AG08395 (cell line): ENCODE data around the gene RALGAPA2.
"Not testable (repeated sequence)": the region's sequence is repeated elsewhere in the genome, so short reads cannot be mapped to it uniquely, and the experiment has no call there.

Experiments used
- DNase-seq: peaks from one replicate; pipeline ENCODE4 v3.0.0; 2012; ENCODE audit warnings: mixed read lengths, low spot score

RALGAPA2 gene

DNA sequence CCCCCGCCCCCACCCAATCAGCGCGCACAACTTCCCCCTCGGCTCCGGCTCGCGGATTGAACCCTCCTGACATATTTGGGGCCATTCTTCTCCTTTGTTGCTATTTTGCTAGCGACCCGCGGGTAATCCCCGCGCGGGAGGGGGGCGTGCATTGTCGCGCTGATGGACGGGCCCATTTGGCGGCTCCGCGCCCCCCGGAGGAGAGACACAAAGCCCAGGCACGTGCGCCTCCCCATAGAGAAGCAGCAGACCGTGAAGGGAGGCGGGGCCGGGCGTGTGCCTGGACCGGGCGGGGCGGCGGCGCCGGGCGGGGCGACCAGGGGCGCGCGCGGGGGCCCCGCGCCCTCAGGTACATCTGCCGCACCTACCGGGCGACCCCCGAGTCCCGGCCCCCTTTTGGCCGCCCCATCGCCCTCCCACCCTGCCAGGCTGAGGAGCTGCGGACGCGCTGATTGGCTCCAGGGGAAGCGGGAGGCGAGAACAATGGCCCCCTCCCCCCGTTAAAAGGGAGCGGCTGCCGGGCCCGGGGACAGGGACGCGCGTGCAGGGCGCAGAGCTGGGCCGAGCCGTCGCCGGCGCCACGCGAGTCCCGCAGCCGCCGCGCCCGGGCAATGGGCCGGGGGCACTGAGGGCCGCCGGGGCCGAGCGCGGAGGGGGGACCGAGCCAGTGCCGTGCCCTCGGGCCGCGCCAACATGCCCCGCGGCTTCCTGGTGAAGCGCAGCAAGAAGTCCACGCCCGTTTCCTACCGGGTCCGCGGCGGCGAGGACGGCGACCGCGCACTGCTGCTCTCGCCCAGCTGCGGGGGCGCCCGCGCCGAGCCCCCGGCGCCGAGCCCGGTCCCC is 344.6 kb downstream of the RALGAPA2 start, which contains the start of gene INSM1:
Gene INSM1 (plus strand): TSS at position 530 of the 843 bp plus-strand sequence. CDS start 164 bp downstream, at position 694.
- DNase-seq: no peak

DNA sequence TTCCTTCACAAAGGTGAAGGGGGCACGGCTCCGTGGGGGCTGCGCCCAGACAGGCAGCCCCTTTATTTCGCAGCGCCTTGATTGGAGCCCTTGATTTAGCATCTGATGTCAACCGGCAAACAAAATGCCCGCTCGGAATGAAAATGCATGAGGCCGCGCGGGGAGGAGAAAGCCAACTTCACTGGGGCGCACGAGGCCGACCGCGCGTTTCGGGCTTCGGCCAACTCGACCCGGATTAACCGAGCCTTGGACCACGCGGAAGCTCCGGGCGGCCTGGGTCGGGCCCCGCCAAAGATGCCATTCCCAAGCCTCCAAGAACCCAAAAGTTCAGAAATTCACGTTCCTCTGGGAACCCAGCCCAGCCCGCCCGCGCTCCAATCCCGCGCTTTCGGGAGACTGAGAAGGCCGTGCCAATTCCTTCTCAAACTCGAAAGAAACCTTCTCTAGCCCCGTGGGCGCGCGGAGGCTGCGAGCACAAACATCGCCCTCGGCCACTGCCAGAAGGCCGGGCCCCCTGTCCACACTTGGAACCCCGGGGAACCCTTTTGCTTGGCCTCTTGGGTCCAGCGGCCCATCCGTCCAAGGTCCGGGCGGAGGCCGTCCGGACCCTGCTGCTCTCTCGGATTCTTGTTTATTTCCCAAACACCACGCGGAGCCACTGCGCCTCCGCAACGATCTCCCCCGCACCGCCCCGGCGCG is 345.4 kb downstream of the RALGAPA2 start:
- no peak for DNase-seq

DNA sequence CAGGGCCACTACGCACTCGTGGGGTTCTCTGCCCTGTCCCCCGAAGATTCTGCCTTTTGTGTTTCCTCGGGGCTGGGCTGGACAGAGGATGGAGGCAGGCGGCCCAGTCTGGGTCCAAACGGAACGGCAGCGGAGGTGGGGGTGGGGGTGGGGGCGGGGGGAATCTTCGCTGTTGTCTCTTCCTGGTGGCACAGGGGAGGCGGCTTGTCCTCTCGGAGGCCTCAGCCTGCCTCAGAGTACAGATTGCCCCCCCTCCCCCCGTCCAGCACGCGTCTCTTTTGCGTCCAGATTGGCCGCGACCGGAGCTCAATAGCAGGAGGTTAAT is 345.9 kb downstream of the RALGAPA2 start:
- no peak for DNase-seq

DNA sequence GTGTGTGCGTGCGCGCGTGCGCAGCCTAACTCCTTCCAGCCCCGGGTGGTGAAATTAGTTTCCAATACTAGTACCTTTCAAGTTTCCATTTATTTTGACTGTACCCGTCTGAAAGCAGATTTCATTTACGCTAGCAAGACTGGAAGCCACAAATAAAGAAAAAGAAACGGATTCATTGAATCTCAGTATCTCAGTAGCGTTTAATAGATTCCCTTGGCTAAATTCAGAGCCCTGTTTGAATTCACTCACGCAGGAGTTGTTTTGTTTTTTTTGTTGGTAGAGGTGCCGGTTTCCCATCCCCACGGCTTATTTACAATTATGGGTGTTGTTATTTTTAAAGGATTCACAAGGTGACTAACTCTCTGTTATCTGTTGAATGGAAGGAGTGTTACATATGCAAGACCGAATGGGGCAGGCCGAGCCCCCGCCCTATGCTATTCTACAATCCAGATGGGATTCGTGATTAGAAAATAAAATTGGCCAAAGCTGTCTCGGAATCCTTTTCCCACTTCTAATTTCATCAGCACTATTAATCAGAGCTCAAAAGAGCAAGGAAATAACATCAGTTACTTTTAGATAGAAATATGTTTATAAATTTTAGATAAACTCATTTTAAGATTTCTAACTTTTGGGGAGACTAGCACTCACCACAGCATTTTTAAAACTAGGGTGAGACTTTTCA is 346.8 kb downstream of the RALGAPA2 start:
- no peak for DNase-seq

DNA sequence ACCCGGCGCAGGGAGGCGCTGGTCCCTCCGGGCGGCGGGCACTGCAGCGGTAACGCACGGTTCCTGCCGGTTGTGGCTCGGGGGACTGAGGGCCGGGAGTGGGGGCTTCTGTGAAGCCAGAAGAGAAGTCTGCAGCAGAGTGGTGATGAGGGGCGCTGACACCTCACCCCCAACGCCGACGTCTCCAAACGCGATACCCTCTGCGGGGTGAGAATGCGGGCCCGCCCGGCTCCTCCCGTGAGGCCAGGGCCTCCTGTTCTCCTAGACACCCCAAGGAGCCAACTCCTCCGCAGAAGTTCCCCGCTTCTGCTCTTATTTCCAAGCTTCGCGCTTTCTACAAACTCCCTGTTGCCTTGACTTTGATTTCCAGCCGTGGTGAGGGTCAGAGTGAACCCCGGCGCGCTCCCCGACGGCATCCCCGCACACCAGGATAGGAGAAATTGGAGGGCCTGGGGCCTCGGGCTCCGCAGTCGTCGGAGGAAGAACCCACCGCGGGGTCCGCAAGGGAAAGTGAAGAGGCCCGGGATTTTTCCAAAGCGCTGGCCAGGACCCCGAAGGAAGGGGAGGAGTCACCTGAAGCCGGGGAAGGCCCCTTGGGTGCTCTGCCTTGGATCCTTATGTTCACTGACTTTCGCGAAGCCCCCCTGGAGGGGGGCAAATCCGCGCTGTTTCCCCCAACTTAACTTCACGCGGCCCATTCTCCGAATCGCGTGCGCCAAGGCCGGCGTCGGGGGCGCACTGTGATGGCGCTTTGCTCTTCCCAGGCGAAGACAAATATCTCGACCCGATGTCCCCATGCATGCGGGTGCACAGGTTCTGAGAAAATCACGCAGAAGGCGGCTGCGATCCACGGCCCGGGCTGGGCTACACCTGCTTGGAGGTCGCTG is 347.6 kb downstream of the RALGAPA2 start:
- DNase-seq: no peak

DNA sequence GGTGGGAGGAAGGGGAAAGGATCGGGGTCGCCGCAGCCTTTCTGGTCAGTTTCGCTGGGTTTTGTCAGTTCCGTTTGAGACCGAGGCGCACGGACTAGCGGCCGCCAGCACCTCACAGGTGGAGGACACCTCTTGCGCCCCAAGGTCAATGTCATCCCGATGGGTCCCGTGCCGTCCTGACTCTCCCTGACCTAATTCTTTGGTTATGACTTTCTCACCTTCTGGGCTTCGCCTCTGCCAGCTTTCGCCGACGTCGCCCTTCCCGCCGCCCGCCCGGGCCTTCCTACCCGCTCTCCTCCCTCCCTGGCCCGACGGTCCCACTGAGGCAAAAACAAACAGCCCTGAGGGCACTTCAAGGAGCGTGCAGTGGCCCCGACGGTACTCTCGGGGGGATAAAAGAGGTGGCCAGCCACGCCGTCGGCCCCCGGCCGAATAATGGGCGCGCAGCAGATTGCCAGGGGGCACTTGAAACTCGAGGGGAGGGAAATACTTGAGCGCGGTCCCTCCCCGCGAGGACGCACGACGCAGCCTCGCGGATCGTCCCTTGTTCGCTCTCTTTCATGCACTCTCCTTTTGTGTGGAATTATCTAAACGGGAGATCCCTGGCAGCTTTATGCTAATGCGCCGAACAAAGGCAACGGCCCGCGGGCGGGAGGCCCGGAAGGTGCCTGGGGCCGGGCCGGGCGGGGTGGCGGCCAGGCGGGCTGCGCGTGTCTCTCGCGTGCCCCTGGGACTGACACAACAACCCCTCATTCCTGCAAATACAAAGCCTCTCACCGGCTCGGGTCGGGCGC is 348.4 kb downstream of the RALGAPA2 start:
- DNase-seq: no peak

DNA sequence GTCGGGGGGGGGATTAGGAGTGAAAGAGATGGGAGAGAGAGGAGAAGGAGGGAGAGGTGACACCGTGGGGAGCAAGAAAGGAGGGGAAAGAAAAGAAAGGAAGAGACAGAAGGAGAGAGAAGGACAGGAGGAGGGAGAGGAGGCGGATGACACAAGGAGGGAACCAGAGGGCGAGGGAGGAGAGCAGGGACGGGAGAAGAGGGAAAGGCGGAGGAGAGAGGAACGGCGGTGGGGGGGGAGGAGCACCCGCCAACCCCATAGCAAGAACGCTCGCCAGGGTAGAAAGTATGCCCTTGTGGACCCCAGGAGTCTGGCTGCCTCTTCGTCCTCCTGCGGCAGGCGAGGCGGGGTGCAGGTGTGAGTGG is 349.0 kb downstream of the RALGAPA2 start:
- no peak for DNase-seq

DNA sequence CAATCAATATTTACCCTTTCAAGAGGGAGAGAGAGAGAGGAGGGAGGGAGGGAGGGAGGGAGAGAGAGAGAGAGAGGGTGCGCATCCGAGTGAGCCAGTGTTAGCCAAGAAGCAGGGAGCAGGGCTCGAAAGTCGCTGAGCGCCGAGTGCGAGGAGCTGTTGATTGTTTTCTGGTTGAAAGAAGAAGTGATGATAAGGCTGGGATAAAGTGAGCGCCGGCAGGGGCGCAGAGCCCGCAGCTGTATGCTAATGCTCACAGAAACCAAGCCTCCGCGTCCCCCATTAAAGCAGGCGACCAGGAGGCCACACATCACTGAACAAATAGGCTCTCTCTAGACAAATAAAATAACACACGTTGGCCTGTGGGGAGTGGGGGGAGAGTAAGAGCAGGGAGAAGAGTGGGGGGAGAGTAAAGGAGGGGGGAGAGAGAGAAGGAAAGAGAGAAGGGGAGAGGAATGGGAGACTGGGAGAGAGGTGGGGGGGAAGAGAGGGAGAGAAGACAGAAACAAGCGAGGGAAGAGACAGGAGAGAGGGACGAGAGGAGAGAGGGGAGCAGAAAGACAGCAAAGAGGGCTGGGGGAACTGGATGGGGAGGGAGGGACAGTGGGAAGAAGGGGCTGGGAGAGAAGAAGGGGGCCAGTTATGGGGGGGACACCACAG is 349.5 kb downstream of the RALGAPA2 start:
- no peak for DNase-seq

DNA sequence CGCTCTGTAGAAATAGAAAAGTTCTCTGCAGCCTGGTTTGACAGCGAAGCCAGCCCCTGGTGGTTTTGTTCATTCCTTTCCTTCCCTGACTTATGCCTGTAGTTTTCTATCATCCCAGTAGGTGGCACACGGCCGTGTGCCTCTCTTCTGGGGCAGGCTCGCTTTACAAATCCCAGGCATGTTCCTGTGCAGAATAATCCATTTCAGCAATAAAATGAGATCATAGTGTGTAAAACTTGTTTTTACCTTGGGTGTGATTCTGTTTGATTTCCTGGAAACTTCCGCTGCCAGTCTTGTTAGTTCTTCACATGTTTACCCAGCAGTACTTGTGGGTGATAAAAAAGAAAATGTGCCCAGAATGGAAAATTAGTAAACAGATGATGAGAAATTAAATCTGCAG is 352.0 kb downstream of the RALGAPA2 start:
- DNase-seq: peak; percentile 81

DNA sequence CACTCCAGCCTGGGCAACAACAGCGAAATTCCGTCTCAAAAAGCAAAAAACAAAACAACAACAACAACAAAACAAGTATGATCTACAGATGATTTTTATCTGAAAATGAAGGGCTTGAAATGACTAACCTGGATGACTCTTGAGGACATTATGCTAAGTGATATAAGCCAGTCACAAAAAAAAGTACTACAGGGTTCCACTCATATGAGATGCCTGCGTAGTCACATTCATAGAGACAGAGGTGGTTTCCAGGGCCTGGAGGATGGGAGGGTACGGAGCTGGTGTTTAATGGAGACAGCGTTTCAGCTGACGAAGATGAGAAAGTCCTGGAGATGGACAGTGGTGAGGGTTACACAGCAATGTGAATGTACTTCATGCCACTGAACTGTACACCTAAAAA is 352.8 kb downstream of the RALGAPA2 start:
- DNase-seq: no peak

DNA sequence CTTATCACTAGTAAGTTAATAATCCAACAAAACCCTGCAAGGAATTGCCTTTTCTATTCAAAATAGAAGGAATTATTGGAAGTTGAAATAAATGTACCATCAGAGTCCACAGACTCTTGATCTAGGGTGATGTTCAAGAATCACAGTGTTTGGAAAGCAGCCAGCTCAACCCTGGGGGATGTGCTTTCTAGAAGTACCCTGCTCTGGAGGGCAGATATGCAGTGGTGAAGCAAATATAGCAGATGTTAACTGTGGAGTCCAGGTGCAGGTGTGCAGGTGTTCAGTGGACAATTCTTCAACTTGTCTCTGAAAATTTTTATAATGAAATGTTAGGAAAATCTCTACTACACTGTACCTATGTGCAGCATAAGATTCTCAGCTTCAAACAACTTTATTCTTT is 353.6 kb downstream of the RALGAPA2 start:
- no peak for DNase-seq

DNA sequence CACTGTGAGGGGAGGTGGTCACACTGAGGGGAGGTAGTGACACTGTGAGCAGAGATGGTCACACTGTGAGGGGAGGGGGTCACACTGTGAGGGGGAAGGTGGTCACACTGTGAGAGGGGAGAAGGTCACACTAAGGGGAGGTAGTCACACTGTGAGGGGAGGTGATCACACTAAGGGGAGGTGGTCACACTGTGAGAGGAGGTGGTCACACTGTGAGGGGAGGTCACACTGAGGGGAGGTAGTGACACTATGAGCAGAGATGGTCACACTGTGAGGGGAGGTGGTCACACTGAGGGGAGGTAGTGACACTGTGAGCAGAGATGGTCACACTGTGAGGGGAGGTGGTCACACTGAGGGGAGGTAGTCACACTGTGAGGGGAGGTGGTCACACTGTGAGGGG is 356.9 kb downstream of the RALGAPA2 start:
- DNase-seq: not testable (repeated sequence)

DNA sequence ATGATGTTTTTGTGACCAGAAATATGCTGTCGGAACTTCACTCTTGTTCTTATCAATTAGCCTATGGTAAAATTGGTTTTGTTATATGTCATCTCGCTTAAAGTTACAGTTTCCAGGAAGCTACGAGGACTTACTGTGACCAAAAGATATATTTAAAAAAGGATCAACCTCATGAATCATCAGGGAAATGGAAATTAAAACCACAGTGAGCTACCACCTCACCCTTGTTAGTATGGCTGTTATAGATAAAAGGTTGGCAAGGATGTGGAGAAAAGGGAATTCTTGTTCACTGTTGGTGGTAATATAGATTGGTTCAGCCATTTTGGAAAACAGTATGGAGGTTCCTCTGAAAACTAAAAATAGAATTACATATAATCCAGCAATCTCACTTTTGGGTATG is 358.9 kb downstream of the RALGAPA2 start:
- DNase-seq: no peak

DNA sequence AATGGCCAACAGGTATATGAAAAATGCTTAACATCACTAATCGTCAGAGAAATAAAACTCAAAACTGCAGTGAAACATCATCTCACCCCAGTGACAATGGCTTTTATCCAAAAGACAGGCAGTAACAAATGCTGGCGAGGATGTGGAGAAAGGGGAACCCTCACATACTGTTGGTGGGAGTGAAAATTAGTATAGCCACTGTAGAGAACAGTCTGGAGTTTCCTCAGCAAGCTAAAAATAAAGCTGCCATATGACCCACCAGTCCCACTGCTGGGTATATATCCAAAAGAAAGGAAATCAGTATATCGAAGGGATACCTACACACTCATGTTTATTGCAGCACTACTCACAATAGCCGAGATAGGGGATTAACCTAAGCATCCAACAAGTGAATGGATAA is 368.0 kb downstream of the RALGAPA2 start:
- no peak for DNase-seq

DNA sequence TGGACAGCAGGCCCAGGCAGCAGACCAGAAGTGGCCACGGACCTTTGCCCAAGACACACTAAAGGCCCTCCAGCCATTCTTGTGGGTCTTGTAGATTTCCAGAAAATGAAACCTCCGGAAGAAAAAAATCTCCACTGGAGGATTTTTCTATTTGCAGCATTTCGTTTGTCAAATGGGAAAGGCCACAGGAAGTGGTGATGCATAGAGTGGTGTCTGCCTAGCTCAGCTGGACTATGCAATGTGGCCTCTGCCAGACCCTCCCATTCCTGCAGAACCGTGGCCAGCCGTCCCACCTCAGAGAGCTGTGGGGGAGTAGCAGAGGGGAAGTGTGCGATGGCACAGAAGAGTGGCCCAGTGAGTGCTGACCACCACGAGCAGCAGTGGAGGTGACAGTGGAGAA is 368.5 kb downstream of the RALGAPA2 start:
- no peak for DNase-seq
